ENCODE measurements around the gene EP300. TPM values are rescaled to one million over a fixed set of nuclear protein-coding genes. Genes with fewer than 3 reads are reported as not detected.

The EP300 gene
- total RNA-seq, 2 donors from 2014 or later: 48.7 to 50.9 TPM

Other genes with a start within 250 kb of the EP300 start
- 100 to 1,000 TPM; 143 to 151 TPM for gene ST13, start 236.0 kb upstream of the EP300 start, total RNA-seq
- gene XPNPEP3, start 235.4 kb upstream of the EP300 start, total RNA-seq: 10 to 100 TPM; 11.7 to 12.6 TPM
- gene DNAJB7, start 230.5 kb upstream of the EP300 start, total RNA-seq: not detected
- gene RBX1, start 141.2 kb upstream of the EP300 start, total RNA-seq: 10 to 100 TPM; 54.6 to 56.3 TPM
- 10 to 100 TPM; 15.4 to 19.0 TPM for gene L3MBTL2, start 112.7 kb downstream of the EP300 start, total RNA-seq
- gene CHADL, start 148.3 kb downstream of the EP300 start, total RNA-seq: 1 to 10 TPM; 1.8 to 1.9 TPM
- 10 to 100 TPM; 26.2 to 39.4 TPM for gene RANGAP1, start 193.6 kb downstream of the EP300 start, total RNA-seq
- 10 to 100 TPM; 36.1 to 41.7 TPM for gene ZC3H7B, start 208.9 kb downstream of the EP300 start, total RNA-seq